ENCODE results near the gene THOP1.

THOP1 gene

GRCh38 chr19:2854849-2855248 is 69.5 kb downstream of the THOP1 start:
- DNase-seq (ENCODE audit: low spot score): no peak

GRCh38 chr19:2856457-2857050 is 71.3 kb downstream of the THOP1 start:
- no peak for DNase-seq (ENCODE audit: low spot score)

- no peak for DNase-seq (ENCODE audit: low spot score)
Measured at GRCh38 chr19:2858864-2859263, 73.6 kb downstream of the THOP1 start.

GRCh38 chr19:2863816-2864215 is 78.5 kb downstream of the THOP1 start:
- DNase-seq (ENCODE audit: low spot score): no peak

All from kidney capillary endothelial cell (primary cell).